Measurements from ENCODE around the gene RPL28.

Gene RPL28

GRCh38 chr19:55353356-55353802, 32.4 kb upstream of the RPL28 start:
- DNase-seq (ENCODE audit: low spot score): no peak

GRCh38 chr19:55353803-55354697, 31.7 kb upstream of the RPL28 start:
- no peak for DNase-seq (ENCODE audit: low spot score)

DNA sequence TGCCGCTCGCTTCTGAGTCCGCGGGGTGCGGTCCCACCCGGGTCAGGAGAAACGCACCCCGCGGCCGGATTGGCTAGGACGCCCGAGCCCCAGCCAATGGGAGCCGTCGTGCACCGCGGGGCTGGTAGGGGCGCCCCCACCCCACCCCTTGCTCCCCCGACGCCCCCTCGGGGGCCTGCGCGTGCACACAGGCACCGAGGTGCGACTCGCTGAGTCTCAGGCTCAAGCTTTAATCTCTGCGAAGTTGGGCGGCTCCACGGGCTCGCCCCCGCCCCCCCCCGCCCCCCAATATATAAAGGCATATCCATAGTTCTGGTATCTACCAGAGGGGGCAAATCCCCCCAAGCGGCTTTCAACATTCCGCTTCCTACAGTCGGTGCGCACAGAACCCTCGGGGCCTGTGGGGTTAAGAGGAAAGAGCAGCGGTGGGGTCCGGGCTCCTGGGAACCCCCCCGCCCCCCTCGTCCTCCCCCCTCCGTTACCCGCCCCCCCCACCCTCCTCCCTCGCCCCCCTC, 31.0 kb upstream of the RPL28 start, which contains the start of gene COX6B2:
Gene COX6B2 (minus strand): TSS at position 22 of the 515 bp plus-strand sequence. CDS start 198 bp downstream, outside the sequence.
- no peak for DNase-seq (ENCODE audit: low spot score)

DNA sequence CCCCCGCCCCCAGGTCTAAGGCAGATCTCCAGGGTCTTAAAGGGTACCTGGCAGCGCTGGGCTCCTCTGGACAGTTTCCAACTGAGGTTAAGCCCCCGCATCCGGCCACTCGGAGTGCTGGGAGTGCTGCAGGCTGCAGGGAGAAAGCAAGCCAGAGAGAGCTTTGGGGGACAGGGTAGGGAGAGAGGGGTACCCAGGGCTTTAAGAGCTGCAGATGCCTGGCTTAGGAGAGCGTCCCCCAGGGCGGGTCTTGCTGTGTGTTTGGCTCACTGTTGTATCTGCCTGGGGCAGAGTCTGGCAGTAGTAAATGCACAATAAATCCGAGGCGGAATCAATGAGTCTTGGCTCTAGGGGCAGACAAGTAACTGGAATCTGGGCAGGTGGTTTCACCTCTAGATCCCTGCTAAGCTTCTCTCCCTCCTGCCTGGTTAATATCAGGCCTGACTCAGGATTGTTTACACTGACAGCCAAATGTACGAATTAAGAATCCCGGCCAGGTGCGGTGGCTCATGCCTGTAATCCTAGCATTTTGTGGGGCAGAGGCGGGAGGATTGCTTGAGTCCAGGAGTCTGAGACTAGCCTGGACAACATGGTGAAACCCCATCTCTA, 30.4 kb upstream of the RPL28 start:
- DNase-seq (ENCODE audit: low spot score): no peak

DNA sequence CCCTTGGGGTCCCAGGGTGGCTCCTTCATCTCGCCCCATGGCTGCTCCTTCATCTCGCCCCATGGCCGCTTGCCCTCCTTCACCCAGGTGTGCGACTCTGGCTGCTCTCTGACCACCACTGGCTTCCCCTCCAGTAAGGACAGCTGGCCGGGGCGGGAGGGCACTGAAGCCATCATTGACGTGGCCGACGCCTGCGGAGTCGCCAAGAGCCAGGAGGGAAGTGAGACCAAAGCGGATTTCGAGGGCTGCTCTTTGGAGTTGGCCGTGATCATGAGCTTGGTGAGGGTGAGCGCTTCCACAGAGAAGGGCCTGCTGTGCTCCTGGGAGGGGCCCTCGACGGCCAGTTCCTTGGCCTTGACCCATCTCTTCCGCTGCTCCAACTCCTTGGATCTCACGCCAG, 27.2 kb upstream of the RPL28 start:
- no peak for DNase-seq (ENCODE audit: low spot score)

- DNase-seq (ENCODE audit: low spot score): no peak
Observed at GRCh38 chr19:55358943-55359908, 26.5 kb upstream of the RPL28 start.

GRCh38 chr19:55360902-55361301, 24.8 kb upstream of the RPL28 start:
- no peak for DNase-seq (ENCODE audit: low spot score)

- DNase-seq (ENCODE audit: low spot score): no peak
Observed at GRCh38 chr19:55362174-55362989, 23.4 kb upstream of the RPL28 start.

DNA sequence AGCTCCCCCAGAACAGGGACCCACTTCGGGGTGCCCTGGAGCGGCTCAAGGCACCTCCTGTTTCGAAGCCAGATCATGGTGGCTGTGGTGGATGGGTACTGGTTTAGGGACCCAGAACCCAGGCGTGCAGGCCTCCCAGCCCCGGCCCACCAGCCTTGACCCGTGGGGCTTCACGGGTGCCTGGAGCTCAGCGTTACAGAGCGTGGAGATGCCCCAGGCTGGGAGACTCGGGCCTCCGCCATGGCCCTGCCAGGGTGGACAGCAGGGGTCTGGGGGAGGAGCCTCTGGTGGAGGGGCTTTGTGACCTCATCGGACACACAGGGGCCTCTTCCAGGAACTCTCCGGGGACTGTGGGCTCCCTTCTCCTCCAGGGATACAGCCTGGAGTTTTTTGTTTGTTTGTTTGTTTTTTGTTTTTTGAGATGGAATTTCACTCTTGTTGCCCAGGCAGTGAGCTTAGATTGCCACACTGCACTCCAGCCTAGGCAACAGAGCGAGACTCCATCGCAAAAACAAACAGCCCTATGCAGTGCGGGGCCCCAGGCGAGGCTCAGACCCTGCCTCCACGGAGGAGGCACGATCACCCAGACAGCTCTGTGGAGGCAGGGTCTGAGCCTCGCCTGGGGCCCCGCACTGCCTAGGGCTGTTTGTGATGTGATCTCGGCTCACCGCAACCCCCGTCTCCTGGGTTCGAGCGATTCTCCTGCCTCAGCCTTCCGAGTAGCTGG, 22.6 kb upstream of the RPL28 start, which contains the start of gene GARIN5B:
Gene GARIN5B (minus strand): TSS at position 271 of the 727 bp plus-strand sequence. CDS start 194 bp downstream, at position 77.
- no peak for DNase-seq (ENCODE audit: low spot score)

- DNase-seq (ENCODE audit: low spot score): no peak
Observed at GRCh38 chr19:55365245-55365644, 20.5 kb upstream of the RPL28 start.

DNA sequence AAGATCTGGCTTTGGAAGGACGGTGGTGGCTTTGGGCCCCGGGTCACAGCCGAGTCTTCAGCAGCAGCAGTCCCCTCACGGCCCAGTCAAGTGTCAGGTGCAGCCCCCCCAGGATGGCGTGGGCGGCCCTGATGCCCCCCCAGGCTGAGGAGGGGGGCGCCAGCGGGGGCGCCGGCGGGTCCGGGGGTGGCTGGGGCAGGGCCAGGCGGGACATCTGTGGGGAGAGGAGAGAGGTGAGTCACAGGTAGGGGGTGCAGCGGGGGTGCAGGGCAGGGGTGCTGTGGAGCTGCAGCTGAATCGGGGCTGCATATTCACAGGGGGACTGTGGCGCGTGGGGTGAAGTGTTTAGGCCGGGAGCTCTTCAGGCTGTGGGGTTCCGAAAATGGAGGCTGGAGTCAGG, 19.8 kb upstream of the RPL28 start:
- DNase-seq (ENCODE audit: low spot score): no peak

GRCh38 chr19:55366790-55367189, 18.9 kb upstream of the RPL28 start:
- DNase-seq (ENCODE audit: low spot score): no peak

DNA sequence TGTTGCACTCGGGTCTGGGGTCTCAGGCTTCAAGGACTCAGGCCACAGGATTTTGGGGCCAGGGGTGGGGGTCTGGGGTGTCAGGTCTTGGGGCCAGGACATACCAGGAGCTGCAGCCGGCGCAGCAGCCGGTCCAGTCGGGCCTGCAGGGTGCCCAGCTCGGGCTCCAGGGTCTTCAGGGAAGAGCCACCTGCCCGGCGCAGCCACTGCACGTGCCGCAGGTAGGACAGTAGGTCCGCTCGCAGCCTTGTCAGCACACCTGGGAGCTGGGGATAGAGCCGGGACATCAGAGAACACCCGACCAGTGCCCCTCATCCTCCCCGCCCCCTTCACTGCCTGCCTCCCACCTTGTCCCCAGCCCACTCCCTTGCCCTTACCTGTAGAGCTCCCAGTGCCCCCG, 17.6 kb upstream of the RPL28 start:
- no peak for DNase-seq (ENCODE audit: low spot score)

- DNase-seq (ENCODE audit: low spot score): no peak
Observed at GRCh38 chr19:55368701-55369563, 16.8 kb upstream of the RPL28 start.

DNA sequence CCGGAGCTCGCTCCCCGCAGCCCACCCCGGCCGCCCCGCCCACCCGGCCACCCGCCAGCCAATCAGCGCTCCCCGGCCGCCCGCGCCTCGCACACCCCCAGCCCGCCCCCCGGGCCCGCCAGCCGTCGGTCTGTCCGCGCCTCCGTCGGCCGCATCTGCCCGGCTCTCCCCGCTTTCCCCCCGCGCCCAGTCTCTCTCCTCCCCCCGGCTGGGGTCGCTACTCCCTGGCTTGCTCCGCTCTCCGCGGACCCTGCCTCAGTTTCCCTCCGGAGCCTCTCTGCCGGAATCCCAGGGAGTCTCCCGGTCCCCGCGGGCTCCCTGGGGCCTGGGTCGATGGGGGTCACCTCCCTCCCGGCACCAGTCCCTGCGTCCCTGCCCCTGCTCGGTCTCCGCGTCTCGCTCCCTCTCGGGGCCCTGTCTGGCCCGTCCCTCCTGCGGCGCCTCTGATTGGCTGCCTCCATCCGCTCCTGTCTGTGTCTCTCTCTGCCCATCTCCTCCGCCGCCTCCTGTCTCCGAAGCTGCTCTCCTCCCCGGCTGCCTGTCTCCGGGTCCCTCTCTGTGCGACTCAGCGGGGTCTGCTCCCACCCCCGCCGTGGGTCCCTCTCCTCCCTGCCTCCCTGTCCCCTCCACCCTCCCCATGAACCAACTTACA, 16.0 kb upstream of the RPL28 start:
- DNase-seq (ENCODE audit: low spot score): no peak

DNA sequence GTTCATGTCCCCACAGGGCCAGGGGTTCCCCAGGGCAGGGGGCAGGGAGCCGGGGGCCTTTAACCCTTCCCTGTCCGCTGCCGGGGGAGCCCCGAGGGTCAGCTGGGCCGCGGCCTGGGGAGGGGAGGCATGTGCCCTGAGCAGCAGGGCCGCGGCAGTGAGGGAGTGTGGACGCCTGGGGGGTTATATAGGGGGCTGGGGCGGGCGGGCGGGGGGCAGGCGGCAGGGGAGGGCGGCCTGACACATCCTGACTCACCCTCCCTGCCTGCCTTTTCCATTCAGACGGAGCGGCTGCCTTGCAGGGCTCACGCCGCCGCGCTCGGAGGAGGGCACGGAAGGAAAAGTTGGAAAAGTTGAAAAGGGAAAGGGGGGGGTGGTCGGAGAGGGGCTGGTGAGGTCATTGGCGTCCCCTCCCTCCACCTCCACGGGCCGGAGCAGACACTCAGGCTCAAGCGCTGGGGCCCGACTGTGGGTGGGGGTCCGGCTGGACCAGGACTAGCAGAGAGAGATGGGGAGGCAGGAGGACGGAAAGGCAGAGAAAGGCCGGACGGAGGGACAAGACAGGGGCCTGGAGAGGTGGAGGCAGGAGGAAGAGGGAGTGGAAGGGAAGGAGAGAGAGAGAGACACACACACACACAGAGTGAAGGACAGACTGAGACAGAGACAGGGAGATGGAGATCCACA, 15.3 kb upstream of the RPL28 start, which contains the start of gene IL11:
Gene IL11 (minus strand): TSS at position 159 of the 684 bp plus-strand sequence. CDS start 153 bp downstream, at position 6.
- DNase-seq (ENCODE audit: low spot score): no peak

GRCh38 chr19:55372316-55373081, 13.2 kb upstream of the RPL28 start:
- DNase-seq (ENCODE audit: low spot score): no peak
